ENCODE measurements around the gene HCRTR1.

Gene HCRTR1

DNA sequence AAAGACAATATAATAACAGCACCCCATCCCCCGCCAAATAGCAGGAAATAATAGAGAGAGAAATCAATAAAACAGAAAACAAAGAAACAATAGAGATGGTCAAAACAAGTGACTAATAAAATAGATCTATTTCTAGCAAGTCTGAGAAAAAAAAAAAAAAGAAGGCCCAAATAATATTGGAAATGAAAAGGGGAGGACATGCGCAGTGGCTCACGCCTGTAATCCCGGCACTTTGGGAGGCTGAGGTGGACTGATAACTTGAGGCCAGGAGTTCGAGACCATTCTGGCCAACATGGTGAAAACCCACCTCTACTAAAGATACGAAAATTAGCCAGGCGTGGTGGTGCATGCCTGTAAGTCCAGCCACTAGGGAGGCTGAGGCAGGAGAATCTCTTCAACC, 18.5 kb upstream of the HCRTR1 start:
- no peak for DNase-seq (ENCODE audit: low spot score)

DNA sequence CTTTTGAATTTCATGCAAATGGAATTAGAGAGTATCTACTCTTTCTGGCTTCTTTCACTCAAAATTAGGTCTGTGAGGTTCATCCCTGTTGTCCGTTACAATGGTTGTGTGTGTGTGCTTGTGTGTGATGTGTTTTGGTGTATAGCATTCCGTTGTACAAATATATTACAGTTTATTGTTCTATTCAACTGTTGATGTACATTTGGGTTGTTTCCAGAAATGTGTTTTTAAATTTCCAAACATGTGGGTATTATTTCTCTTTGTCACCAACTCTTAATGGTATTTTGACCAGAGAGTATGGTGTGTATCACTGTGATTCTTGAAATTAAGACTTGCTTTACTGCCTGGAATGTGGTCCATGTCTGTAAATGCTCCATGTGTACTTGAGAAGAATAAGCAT, 16.8 kb upstream of the HCRTR1 start:
- DNase-seq (ENCODE audit: low spot score) = no peak

DNA sequence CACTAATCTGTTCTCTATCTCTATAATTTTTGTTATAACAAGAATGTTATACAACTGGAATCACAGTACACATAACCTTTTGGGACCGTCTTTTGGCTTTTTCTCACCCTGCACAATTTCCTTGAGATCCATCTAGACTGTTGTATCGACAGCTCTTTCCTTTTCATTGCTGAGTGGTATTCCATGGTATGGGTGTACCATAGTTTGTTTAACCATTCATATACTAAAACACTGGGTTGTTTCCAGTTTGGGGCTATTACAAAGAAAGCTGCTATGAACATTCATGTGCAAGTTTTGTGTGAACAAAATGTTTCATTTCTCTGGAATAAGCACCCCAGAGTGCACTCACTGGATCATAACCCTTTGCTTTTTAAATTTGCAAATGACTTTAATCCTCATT, 15.4 kb upstream of the HCRTR1 start:
- DNase-seq (ENCODE audit: low spot score) = no peak

DNA sequence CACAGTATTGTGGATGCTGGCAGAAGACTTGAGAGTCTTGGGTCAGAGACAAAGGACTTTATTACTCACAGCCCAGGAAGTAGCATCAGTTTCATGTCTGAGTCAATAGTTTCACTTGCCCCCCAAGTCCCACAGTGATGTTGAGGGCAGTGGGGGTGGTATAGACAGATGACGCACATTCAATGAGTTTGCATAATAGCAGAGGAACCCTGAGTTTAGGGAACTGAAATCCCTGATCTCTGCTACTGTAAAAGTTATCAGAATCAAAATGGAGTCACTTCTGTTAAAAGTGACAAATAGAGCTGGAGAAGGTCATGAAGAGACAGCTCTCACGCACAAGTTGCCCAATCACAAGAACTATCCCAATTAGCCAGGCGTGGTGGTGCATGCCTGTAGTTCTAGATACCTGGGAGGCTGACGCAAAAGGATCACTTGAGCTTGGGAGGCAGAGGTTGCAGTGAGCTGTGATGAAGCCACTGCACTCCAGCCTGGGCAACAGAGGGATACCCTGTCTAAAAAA, 11.5 kb upstream of the HCRTR1 start:
- no peak for DNase-seq (ENCODE audit: low spot score)

DNA sequence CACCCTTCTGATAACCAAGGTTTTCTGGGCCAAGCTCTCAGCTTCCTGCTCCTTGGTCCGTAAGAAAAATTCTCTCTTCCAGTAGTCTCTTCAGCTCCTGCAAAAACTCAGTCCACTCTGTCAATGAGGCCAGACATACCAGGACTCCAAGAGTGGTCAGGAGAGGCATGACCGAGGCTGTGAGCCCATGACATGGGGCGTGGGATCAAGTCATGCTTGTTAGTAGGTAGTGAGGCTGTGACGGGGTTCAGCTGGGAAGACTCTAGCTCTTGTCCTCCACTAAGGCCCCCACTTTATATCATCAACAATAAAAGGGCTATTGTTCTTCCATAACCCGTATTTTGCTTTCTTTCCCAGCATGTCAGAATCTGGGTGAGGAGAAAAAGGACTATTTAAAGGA, 10.1 kb upstream of the HCRTR1 start:
- no peak for DNase-seq (ENCODE audit: low spot score)

DNA sequence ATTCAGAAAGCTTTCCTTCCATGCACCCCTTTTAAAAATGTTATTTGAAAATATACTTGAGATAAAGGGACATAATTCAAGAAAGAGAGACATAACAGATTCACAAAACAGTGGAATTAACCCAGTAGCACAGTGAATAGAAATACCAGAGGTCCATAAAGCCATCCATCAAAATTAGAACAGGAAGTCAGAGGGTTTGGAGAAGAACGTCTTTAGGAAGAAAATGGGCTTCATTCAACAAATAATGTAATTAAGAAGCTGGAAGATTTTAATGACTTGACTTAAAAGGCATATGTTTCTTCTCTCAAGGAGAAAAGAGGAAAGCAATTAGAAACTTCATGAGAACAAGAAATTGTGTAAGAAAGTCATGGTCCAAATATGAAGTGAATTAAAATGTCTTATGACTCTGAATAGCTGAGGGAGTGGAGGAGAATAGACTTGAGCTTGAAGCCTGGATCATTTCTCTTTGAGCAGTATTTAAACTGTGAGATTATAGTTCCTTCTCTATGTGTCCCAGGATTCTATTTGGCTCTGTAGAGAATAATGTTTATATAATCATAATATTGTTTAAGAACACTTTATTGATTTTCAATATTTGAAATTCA, 7.9 kb upstream of the HCRTR1 start:
- no peak for DNase-seq (ENCODE audit: low spot score)

DNA sequence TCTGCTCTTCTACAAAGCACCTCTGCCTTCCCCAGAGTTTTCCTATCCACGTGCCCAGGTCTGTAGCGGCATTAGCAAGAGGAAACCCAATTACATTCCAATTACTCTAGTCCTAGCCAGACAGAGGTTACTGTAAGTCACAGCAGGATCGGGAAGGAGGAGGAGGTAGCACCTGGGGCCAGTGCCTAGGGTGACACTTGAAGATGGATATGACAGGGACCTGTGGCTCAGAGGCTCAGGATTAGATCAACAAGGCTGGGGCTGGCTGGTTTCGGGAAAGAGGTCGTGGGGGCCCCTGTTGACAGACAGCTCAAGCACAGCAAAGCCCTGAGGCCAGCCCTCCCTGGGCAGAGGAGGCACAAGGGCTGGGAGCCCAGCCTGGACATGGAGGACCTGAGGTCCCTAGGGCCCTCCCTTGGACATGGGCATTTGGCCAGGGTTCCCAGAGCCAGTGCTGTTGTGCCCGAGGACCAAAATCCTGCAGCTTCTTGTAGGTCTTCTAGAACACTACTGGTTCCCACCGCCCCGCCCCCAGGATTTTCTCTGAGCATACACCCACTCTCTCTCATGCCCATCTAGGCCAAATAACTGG, 3.0 kb upstream of the HCRTR1 start:
- DNase-seq (ENCODE audit: low spot score) = no peak

DNA sequence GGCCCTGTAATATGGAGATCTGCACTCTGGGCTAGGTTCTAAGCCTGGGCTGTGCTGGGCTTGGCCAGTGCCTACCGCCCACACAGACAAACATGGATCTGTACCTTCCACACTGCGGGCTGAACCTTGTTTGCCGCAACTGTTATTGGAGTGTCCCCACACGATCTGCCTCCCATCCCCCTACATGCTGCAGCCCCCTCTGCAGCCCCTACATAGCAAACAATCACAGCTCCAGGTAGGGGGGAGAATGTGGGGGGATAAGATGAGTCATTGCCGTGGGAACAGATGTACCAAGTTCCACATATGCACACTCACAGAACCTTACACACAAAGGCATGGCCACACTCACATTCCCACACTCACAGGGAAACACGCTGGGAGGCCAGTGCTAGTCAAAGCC, 2.1 kb upstream of the HCRTR1 start:
- DNase-seq (ENCODE audit: low spot score) = no peak

DNA sequence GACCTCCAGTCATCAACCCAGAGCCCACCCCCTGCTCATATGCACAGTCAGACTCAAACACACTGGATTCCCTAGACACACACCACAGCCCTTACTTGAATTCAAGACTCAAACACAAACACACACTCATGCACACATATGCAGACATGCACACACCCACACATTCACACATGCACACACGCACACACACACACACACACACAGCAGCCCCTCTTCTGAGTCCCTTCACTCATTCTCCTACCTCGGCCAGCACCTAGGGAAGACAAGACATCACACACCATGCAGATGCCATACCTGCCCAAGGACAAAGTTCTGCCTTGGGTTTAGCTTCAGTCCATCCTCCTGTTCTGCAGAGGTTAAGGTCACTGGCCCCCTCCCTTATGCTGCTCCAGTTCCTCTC, 1.6 kb upstream of the HCRTR1 start:
- no peak for DNase-seq (ENCODE audit: low spot score)

DNA sequence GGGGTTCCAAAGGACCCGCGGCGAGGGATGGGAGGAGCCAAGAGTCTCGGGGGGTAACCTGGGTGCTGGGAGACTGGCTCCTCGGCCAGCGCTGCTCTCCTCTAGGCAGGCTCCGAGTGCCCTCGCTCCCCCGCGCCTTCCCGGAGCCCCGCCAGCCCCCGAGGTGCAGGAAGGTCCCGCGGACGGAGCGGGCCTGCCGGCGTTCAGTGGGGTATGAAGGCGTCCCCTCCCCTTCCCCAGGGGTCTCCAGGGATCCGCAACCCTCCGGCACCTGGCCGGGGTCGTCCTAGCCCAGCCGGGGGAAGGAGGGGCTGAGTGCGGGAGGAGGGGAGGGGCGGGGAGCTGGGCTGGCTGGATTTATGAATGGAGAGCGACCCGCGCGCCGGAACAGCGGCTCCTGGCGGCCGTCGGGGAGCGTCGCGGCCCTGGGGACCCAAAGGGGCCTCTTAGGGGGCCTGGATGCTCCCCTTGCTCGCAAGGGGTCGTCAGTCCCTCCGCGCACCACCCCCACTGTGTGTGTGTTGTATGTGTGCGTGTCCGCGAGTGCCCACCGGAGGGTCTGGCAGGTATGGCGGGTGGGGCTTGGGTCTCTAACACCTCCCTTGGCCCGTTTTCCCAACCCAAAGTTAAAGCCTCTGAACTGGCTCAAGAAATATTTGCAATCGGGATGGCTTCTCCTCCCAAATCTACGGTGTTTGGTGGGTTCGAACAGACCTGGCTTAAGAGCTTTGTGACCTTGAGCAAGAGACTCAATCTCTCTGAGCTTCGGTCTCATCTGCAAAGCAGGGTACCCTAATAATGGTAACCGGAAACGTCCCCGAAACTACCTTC, 642 bp downstream of the HCRTR1 start:
- DNase-seq (ENCODE audit: low spot score) = peak; percentile 27

DNA sequence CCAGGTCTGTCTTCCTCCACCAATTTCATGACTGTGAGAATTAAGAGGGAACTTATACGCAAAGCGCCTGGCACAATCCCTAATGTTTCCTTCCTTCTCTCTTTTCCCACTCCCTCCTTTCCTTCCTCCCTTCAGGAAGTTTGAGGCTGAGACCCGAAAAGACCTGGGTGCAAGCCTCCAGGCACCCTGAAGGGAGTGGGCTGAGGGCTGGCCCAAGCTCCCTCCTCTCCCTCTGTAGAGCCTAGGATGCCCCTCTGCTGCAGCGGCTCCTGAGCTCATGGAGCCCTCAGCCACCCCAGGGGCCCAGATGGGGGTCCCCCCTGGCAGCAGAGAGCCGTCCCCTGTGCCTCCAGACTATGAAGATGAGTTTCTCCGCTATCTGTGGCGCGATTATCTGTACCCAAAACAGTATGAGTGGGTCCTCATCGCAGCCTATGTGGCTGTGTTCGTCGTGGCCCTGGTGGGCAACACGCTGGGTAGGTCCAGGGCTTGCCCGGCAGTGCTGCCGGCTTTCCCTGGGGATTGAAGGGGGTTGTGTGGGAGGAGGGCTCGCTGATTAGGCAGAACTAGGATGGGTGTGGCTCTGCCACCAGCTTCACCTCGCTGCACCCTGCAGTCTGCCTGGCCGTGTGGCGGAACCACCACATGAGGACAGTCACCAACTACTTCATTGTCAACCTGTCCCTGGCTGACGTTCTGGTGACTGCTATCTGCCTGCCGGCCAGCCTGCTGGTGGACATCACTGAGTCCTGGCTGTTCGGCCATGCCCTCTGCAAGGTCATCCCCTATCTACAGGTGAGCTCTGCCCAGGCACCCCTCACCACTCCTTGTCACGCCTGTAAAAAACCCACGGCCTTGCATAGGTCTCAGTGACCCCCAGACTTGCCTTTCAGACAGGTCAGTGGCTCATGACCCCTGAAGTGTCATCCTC, 1.7 kb downstream of the HCRTR1 start:
- DNase-seq (ENCODE audit: low spot score) = no peak

DNA sequence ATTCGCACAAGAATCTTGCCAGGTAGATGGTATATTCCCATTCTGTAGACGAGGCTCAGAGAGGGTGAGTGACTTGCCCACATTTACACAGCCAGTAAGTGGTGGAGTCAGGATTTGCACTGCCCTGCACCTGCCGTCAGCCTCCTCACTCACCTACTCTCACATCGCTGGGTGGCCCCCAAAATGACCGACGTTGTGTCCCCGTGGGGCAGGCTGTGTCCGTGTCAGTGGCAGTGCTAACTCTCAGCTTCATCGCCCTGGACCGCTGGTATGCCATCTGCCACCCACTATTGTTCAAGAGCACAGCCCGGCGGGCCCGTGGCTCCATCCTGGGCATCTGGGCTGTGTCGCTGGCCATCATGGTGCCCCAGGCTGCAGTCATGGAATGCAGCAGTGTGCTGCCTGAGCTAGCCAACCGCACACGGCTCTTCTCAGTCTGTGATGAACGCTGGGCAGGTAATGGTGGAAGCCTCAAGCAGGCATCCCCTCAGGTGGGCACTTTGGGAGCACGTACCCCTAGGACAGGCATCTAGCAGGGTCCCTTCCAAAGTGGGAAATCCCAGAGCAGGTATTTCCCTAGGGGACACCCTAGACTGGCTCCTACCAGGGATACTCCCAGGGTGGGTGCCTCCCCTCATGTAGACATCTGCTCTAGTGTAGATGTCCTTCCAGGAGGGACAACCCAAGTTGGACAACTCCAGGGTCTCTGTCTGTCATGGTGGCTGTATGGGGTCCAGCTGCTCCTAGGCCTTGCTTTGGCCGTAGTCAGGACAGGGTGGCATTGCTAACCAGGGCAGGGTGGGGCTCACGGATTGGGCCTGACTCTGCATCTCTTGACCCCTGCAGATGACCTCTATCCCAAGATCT, 3.4 kb downstream of the HCRTR1 start:
- no peak for DNase-seq (ENCODE audit: low spot score)

DNA sequence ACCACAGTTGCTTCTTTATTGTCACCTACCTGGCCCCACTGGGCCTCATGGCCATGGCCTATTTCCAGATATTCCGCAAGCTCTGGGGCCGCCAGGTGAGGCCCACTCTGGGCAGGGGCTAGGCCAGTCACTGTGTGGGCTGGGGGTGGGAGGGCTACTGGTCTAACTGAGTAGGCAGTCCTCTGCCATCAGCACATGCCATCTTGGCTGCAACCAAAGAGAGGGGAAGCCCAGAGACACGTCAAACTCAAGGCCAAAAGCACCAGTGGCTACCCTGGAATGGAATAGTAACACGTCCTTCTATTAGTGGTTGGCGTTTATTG, 4.0 kb downstream of the HCRTR1 start:
- DNase-seq (ENCODE audit: low spot score) = no peak

DNA sequence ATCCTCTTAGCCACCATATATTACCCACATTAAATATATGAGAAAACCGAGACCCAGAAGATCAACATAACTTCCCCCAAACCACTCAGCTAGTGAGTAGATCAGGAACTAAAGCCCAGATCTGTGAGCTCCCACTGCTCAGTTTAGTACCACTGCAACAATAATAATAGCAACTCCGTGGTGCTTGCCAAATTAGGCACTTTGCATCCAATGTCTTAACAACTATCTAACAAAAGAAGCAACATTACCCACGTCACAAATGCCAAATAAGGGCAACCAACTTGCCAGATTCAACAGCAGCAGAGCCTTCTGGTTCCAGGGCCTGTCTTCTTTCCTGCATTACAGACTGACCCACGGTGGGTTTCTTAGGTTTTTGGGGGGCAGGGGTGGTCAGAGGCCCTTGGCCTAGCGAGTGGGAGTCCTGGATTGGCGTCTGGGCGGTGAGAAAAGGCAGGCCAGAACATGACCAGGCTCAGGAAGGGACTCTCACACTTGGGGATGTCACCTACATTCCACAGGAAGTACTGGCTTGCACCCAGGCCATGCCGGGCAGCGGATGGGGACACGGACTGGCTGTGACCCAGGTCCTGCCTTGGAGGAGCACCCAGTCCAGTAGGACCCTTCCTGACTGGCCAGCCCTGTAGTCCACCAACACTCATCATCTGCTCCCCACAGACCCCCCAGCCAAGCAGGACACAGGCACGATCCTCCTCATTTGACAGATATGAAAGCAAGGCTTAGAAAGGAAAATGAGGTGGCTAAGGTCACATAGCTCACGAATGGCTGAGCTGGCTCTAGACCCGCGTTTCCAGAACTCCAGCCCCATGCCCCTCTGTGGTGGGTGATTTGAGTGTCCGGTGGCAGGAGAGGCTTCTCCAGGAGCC, 4.6 kb downstream of the HCRTR1 start:
- DNase-seq (ENCODE audit: low spot score) = no peak

DNA sequence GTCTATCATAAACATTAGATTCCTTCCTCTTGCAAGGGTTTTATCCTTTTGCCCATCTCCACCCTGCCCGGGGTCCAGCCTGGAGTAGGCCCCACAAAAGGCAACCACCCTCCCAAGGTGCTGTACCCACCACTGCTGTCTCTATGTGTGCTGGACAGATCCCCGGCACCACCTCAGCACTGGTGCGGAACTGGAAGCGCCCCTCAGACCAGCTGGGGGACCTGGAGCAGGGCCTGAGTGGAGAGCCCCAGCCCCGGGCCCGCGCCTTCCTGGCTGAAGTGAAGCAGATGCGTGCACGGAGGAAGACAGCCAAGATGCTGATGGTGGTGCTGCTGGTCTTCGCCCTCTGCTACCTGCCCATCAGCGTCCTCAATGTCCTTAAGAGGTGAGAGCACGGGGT, 5.9 kb downstream of the HCRTR1 start:
- no peak for DNase-seq (ENCODE audit: low spot score)

DNA sequence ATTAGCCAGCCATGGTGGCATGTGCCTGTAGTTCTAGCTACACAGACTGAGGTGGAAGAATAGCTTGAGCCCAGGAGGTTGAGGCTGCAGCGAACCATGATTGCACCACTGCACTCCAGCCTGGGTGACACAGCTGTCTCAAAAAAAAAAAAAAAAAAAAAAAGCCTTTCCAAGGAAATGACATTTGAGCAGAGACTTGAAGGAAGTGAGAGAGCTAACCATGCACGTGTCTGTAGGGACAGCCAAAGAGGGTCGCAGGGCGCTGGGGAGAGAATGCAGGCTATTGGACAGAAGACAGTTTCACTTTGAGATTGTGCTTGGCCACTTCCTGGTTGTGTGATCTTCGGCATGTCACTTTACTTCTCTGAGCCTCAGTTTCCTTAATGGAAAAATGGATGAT, 6.8 kb downstream of the HCRTR1 start:
- DNase-seq (ENCODE audit: low spot score) = no peak

DNA sequence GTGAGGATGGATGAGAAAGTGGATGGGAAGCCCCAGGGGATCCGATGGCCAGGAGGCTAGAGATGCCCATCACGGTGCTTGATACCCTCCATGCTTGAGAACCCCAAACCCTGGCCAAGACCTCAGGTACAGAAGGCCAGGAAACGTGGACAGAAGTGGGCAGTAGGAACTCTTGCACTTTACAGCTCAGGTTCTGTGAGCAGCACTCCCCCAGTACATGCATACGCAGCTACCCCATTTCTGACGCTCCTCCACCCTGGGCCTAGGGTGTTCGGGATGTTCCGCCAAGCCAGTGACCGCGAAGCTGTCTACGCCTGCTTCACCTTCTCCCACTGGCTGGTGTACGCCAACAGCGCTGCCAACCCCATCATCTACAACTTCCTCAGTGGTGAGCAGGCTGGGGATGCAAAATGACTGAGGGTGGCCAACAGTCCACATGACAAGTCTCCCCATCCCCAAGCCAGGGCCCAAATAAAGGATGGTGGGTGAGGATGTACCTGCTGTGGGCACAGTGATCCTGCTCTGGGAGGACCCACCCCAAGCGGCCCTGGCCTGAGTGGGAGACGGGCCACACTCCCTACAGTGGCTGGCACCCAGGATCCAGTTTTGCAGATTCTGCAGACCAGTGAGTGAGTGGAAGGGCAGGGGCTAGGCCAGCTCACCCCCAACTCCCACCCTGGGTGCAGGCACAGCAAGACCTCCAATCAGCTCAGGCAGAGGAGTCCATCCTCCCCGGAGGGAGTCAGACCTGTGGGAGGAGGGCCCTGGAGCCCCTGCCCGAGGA, 7.4 kb downstream of the HCRTR1 start:
- DNase-seq (ENCODE audit: low spot score) = no peak

DNA sequence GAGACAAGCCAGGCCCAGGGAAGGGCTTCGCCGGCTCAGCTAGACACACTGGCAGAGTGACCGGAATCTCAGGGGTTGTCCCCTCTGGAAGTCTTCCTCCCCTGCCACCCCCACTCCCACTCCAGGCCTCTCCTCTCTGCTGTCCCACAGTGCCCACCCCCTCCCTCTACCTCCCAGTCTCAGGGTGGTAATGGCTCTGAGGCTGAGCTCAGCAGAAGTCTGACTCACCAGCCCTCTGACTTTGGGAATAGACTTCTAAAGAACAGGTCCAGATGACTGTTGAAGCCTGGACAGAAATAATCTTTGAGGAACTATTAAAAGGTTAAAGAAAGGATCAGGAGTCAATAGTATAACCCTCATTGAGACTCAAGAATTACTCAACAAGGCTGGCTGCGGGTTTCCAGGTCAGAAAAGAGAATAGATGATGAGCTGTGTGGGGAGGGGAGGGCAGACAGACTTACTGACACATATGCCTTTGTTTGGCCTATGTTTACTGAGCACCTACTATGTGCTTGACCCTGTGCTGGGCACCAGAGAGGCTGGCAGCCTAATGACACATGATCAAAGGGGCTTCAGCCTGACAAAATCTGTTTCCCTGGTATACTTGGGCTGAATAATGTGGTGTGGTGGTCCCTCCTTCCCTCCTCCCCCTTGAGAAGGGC, 8.2 kb downstream of the HCRTR1 start:
- no peak for DNase-seq (ENCODE audit: low spot score)

Data from cerebellar cortex (tissue), 1 donor.